ENCODE results near the gene TGFBRAP1. TPM values are rescaled to one million over a fixed set of nuclear protein-coding genes. Genes with fewer than 3 reads are reported as not detected.

Gene TGFBRAP1
- total and polyA plus RNA-seq, 2 experiments from 2014 or later: 10.4 to 18.3 TPM

DNA sequence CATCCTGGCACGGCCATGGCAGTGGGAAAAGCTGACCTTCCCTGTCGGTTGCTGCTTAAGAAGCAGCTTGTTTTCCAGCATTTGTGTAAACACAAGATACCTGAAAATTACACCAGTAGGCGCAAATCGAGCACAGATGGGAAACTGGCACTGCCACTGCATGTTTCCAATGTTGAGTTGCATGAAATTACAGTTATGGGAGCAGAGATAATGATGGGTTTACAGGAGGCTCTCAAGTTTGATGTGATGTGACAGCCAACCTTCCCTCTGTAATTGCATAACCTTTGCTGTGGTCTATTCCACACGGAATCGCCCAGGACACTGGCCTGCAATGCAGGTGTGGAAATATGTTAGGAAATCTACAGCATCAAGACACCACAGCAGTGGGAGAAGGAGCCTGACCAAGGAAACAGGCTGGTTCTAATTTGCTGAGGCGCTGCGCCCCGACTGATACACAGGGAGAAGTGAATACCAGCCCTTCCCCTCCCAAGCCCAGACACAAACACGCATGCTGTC lies 70.6 kb downstream of the TGFBRAP1 start:
- Histone ChIP-seq H3K27ac (no peak overlapping the region), H3K9me3 (ENCODE audit: low read depth) (no peaks in the 10 kb centered on the region), H3K27me3 (no peaks in the 10 kb centered on the region), H3K9me2 (replicated peaks; ENCODE audit: insufficient read depth) (no peaks in the 10 kb centered on the region), H3K36me3 (replicated peaks; ENCODE audit: insufficient read depth, low read depth) (no peaks in the 10 kb centered on the region), H3K79me2 (no peaks in the 10 kb centered on the region), H3K4me3 (no peak overlapping the region), H2AFZ (no peak overlapping the region), H4K20me1 (ENCODE audit: insufficient read depth, poor library complexity, severe bottlenecking) (no peaks in the 10 kb centered on the region), H3K4me1 (ENCODE audit: insufficient read depth) (peaks cover 6% of the 10 kb centered on the region), H3K4me2 (no peak overlapping the region)
- no peak for DNase-seq (ENCODE audit: low spot score)
- 77% methylated on average over 10 of the region's 10 CpGs for WGBS (ENCODE audit: low lambda C conversion rate, missing lambda C conversion rate)
- TF ChIP-seq EZH2 (IDR thresholded peaks at IDR 0.05; ENCODE audit: borderline replicate concordance): no peak
- TF ChIP-seq, protein P1, sequence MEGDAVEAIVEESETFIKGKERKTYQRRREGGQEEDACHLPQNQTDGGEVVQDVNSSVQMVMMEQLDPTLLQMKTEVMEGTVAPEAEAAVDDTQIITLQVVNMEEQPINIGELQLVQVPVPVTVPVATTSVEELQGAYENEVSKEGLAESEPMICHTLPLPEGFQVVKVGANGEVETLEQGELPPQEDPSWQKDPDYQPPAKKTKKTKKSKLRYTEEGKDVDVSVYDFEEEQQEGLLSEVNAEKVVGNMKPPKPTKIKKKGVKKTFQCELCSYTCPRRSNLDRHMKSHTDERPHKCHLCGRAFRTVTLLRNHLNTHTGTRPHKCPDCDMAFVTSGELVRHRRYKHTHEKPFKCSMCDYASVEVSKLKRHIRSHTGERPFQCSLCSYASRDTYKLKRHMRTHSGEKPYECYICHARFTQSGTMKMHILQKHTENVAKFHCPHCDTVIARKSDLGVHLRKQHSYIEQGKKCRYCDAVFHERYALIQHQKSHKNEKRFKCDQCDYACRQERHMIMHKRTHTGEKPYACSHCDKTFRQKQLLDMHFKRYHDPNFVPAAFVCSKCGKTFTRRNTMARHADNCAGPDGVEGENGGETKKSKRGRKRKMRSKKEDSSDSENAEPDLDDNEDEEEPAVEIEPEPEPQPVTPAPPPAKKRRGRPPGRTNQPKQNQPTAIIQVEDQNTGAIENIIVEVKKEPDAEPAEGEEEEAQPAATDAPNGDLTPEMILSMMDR (IDR thresholded peaks at IDR 0.05; ENCODE audit: poor library complexity): no peak

DNA sequence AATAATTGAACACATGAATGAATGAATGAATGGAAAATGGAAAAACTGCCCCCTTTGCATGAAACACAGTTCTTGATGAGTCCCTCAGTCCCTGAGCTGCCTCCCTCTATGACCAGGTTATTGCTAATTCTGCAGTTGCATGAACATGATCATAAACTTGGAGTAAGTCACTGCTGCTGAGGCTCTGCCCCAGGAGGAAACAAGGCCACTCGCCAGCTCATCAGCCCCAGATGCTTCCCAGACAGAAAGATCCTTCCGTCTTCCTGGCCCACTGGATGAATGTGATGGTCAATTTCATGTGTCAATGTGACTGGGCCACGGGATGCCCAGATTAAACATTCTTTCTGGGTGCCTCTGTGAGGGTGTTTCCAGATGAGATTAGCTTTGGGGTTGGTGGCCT lies 71.6 kb downstream of the TGFBRAP1 start:
- no peaks in the 10 kb centered on the region for H3K9me3 ChIP-seq (ENCODE audit: low read depth)
- TF ChIP-seq, protein P1 (IDR thresholded peaks at IDR 0.05; ENCODE audit: poor library complexity): no peak
- no peak for TF ChIP-seq EZH2 (IDR thresholded peaks at IDR 0.05; ENCODE audit: borderline replicate concordance)
- TF ChIP-seq EZH2phosphoT487 (IDR thresholded peaks at IDR 0.05; ENCODE audit: low read depth, severe bottlenecking, unreplicated experiment): no peak
- no peak overlapping the region for H3K27ac ChIP-seq
- no peaks in the 10 kb centered on the region for H3K36me3 ChIP-seq (replicated peaks; ENCODE audit: insufficient read depth, low read depth)
- no peaks in the 10 kb centered on the region for H4K20me1 ChIP-seq (ENCODE audit: insufficient read depth, poor library complexity, severe bottlenecking)
- H3K4me2 ChIP-seq: no peak overlapping the region
- no peak overlapping the region for H2AFZ ChIP-seq
- no peaks in the 10 kb centered on the region for H3K27me3 ChIP-seq
- H3K79me2 ChIP-seq: no peaks in the 10 kb centered on the region
- H3K4me1 ChIP-seq (ENCODE audit: insufficient read depth): peaks cover 6% of the 10 kb centered on the region
- H3K4me3 ChIP-seq: no peak overlapping the region
- H3K9me2 ChIP-seq (replicated peaks; ENCODE audit: insufficient read depth): no peaks in the 10 kb centered on the region
- no peak for DNase-seq (ENCODE audit: low spot score)
- 87% methylated on average over 3 of the region's 3 CpGs for WGBS (ENCODE audit: low lambda C conversion rate, missing lambda C conversion rate)

DNA sequence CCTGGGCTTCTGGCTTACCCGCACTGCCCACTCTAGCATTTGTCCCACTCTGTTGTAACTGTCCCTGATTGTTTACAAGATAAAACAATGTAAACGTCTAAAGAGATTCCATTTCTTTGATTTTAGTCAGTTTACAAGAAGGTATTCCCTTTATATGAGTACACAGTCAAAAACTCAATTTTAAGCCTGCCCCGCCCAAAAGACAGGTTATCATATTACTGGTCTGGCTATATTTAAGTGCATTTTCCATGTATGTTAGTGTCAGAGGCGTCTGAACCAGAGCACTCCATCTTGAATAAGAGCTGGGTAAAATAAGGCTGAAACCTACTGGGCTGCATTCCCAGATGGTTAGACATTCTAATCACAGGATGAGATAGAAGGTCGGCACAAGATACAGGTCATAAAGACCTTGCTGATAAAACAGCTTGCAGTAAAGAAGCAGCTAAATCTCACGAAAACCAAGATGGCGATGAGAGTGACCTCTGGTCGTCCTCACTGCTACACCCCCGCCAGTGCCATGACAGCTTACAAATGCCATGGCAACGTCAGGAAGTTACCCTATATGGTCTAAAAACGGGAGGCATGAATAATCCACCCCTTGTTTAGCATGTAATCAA lies 73.0 kb downstream of the TGFBRAP1 start:
- Histone ChIP-seq H3K9me2 (replicated peaks; ENCODE audit: insufficient read depth) (no peaks in the 10 kb centered on the region), H2AFZ (no peak overlapping the region), H3K36me3 (replicated peaks; ENCODE audit: insufficient read depth, low read depth) (no peaks in the 10 kb centered on the region), H3K79me2 (no peaks in the 10 kb centered on the region), H3K27ac (peak overlapping the region; percentile 76), H4K20me1 (ENCODE audit: insufficient read depth, poor library complexity, severe bottlenecking) (no peaks in the 10 kb centered on the region), H3K4me3 (no peak overlapping the region), H3K4me2 (peak overlapping the region; percentile 21), H3K4me1 (ENCODE audit: insufficient read depth) (peaks cover 6% of the 10 kb centered on the region), H3K9me3 (ENCODE audit: low read depth) (no peaks in the 10 kb centered on the region), H3K27me3 (no peaks in the 10 kb centered on the region)
- WGBS (ENCODE audit: low lambda C conversion rate, missing lambda C conversion rate): 43% methylated on average over 11 of the region's 11 CpGs
- TF ChIP-seq, protein P1 (IDR thresholded peaks at IDR 0.05; ENCODE audit: poor library complexity): no peak
- TF ChIP-seq EZH2phosphoT487 (IDR thresholded peaks at IDR 0.05; ENCODE audit: low read depth, severe bottlenecking, unreplicated experiment) (no peak), EZH2 (IDR thresholded peaks at IDR 0.05; ENCODE audit: borderline replicate concordance) (no peak)
- DNase-seq (ENCODE audit: low spot score): peak; percentile 41

All from hepatocyte (in vitro differentiated cells).